Transverse colon (tissue), 4 donors: ENCODE data around the gene FRRS1.

ENCODE experiments used
- EP300 ChIP-seq: sonication (generic); formaldehyde crosslinking; IDR thresholded peaks from one replicate; pipeline ENCODE4 v1.6.1; 2017; ENCODE audit warnings: antibody characterized with exemption, low read depth
- POLR2A ChIP-seq: fragments of 450-650 bp; IDR thresholded peaks from one replicate; pipeline ENCODE4 v1.6.1; 2016; ENCODE audit warnings: antibody characterized with exemption, mild to moderate bottlenecking, moderate library complexity
- POLR2AphosphoS5 ChIP-seq, 3 donors: sonication (generic); formaldehyde crosslinking; IDR thresholded peaks; one replicate each; pipeline ENCODE4 v1.6.1; 2016; ENCODE audit warnings: antibody characterized with exemption in 3 of 3
- TF ChIP-seq, protein P1 (sequence below), 5 experiments: fragments of 200-600 bp in 3 of 5; fragments of 450-650 bp in 2 of 5; sonication (generic) in 3 of 5; IDR thresholded peaks; 1 replicate in 2 of 5; 2 replicates in 3 of 5; pipeline ENCODE4 v1.5.1; 2016 to 2017; ENCODE audit warnings: antibody characterized with exemption in 5 of 5, inconsistent platforms in 3 of 5, mild to moderate bottlenecking in 2 of 5, moderate library complexity in 1 of 5

DNA sequence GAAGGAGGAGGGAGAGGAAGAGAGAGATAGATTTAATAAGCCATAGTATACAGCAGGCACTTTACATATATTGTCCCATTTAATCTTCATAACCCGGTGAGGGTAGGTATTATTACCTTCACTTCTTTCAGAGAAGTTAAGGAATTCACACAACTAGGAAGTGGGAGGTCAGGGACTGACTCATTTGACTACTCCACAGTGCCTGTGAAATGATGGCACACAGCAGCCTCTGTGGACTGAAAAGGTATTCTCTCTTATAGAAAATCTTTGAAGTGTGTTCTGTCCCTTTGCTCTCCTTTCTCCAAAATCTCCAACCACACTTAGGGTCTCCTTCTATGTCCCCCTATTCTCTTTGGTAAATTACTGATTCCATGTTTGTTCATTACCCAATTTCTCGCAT, 96.6 kb downstream of the FRRS1 start:
- TF ChIP-seq, protein P1, sequence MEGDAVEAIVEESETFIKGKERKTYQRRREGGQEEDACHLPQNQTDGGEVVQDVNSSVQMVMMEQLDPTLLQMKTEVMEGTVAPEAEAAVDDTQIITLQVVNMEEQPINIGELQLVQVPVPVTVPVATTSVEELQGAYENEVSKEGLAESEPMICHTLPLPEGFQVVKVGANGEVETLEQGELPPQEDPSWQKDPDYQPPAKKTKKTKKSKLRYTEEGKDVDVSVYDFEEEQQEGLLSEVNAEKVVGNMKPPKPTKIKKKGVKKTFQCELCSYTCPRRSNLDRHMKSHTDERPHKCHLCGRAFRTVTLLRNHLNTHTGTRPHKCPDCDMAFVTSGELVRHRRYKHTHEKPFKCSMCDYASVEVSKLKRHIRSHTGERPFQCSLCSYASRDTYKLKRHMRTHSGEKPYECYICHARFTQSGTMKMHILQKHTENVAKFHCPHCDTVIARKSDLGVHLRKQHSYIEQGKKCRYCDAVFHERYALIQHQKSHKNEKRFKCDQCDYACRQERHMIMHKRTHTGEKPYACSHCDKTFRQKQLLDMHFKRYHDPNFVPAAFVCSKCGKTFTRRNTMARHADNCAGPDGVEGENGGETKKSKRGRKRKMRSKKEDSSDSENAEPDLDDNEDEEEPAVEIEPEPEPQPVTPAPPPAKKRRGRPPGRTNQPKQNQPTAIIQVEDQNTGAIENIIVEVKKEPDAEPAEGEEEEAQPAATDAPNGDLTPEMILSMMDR (IDR thresholded peaks at IDR 0.05) = no peak
- TF ChIP-seq POLR2A = no peak
- no peak for TF ChIP-seq POLR2AphosphoS5 (IDR thresholded peaks at IDR 0.05)
- no peak for TF ChIP-seq EP300
